Esophagus squamous epithelium (tissue), 4 donors: ENCODE measurements around the gene FOXP1.

Experiments
- CTCF ChIP-seq, 6 experiments: fragments of 450-650 bp in 4 of 6; fragments of 200-600 bp in 2 of 6; sonication (generic) in 2 of 6; IDR thresholded peaks; one replicate each; pipeline ENCODE4 v1.5.1; 2016 to 2019; ENCODE audit warnings: antibody characterized with exemption in 6 of 6, mild to moderate bottlenecking in 4 of 6, moderate library complexity in 4 of 6
- POLR2A ChIP-seq, 4 donors: fragments of 450-650 bp; IDR thresholded peaks; one replicate each; pipeline ENCODE4 v1.6.1; 2017; ENCODE audit warnings: antibody characterized with exemption in 4 of 4, mild to moderate bottlenecking in 4 of 4, moderate library complexity in 3 of 4

DNA sequence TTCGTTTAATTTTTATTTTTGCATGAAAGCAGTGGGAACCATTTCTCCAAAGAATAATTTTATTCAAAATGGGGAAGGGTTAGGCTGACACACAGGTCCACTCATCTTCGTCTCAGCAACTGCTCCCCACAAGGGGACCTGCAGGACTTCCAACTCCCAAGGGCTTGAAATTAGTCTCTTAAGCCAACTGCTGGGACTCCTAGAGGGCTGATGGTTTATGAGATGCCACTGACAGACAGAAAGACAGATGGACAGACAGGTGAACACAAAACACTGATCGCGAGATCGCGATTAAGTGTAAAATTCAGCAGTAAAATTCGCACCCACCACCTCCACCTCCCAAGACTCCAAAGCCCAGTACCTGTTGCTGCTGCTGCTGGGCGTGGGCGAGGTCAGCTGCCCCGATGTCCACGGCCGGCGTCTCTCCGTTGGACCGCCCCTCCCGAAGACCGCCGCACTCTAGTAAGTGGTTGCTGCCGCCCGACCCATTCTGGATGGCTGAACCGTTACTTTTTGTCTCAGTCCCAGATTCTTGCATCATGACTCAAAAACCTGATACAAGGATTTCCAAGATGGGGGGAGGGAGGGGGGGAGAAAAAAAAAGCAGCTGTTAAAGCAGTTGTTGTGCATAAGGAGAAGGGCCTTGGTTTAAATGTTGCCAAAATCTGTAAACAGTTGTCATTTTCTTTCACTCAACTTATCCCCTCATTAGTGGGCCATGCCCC, 385.5 kb downstream of the FOXP1 start:
- no peak for TF ChIP-seq CTCF (IDR thresholded peaks at IDR 0.05)
- no peak for TF ChIP-seq POLR2A (IDR thresholded peaks at IDR 0.05)
